Measurements from ENCODE around the gene HSPD1. TPM values are rescaled to one million over a fixed set of nuclear protein-coding genes. Genes with fewer than 3 reads are reported as not detected.
A peak's percentile ranks its signal among the peaks of the same experiment; 100 is the strongest.

HSPD1 gene
- total RNA-seq, 1 donor from 2014 or later = 252 TPM

- Mint-ChIP-seq H3K27ac (no peak overlapping the region), H3K9me3 (no peaks in the 10 kb centered on the region), H3K27me3 (no peaks in the 10 kb centered on the region), H3K36me3 (ENCODE audit: low read depth) (peaks cover 51% of the 10 kb centered on the region), H3K4me3 (no peak overlapping the region), H3K4me1 (peaks cover 24% of the 10 kb centered on the region)
- intact Hi-C loops (cut with micrococcal nuclease) = loop anchor here (5.0 to 10.0 kb wide), 2 partner anchors 577 to 709 kb away; partner anchors contain the start of genes GTF3C3 and PGAP1
- CTCF ChIA-PET = no interaction called here
- ATAC-seq (ENCODE audit: low read depth) = no peak
- POLR2A ChIA-PET = interaction anchor here (0.7 to 7.5 kb wide), 3 partner anchors 11 to 519 kb away, joined by 3 to 173 read pairs (median 5); partner anchors contain the start of genes COQ10B and MOB4
- DNase-seq = no peak
- TF ChIP-seq CTCF (IDR thresholded peaks at IDR 0.05) = no peak
Measured at GRCh38 chr2:197504000-197504399, 4.4 kb upstream of the HSPD1 start.

- peaks cover 37% of the 10 kb centered on the region for H3K4me1 Mint-ChIP-seq
- DNase-seq (no peak), ATAC-seq (ENCODE audit: low read depth) (no peak)
- H3K27me3 Mint-ChIP-seq = no peaks in the 10 kb centered on the region
- POLR2A ChIA-PET = interaction anchor here (7.5 kb wide), 1 partner anchor 12 kb away, joined by 173 read pairs; the partner anchor contains the start of gene MOB4
- H3K27ac Mint-ChIP-seq = peak overlapping the region; percentile 94
- no peaks in the 10 kb centered on the region for H3K9me3 Mint-ChIP-seq
- CTCF ChIA-PET = no interaction called here
- peak overlapping the region; percentile 97 for H3K4me3 Mint-ChIP-seq
- TF ChIP-seq CTCF (IDR thresholded peaks at IDR 0.05) = no peak
- peaks cover 58% of the 10 kb centered on the region for H3K36me3 Mint-ChIP-seq (ENCODE audit: low read depth)
- intact Hi-C loops (cut with micrococcal nuclease) = loop anchor here (5.0 to 10.0 kb wide), 2 partner anchors 575 to 708 kb away; partner anchors contain the start of genes GTF3C3 and PGAP1
Measured at GRCh38 chr2:197502685-197503084, 3.0 kb upstream of the HSPD1 start.

- peaks cover 63% of the 10 kb centered on the region for H3K36me3 Mint-ChIP-seq (ENCODE audit: low read depth)
- CTCF ChIA-PET = no interaction called here
- ATAC-seq (ENCODE audit: low read depth) = no peak
- POLR2A ChIA-PET = interaction anchor here (7.5 kb wide), 1 partner anchor 13 kb away, joined by 173 read pairs; the partner anchor contains the start of gene MOB4
- no peaks in the 10 kb centered on the region for H3K27me3 Mint-ChIP-seq
- H3K4me1 Mint-ChIP-seq = peaks cover 42% of the 10 kb centered on the region
- no peaks in the 10 kb centered on the region for H3K9me3 Mint-ChIP-seq
- peak overlapping the region; percentile 94 for H3K27ac Mint-ChIP-seq
- intact Hi-C loops (cut with micrococcal nuclease) = loop anchor here (5.0 to 10.0 kb wide), 2 partner anchors 575 to 707 kb away; partner anchors contain the start of genes GTF3C3 and PGAP1
- H3K4me3 Mint-ChIP-seq = peak overlapping the region; percentile 97
- DNase-seq = no peak
- no peak for TF ChIP-seq CTCF (IDR thresholded peaks at IDR 0.05)
Measured at GRCh38 chr2:197502201-197502600, 2.6 kb upstream of the HSPD1 start.

- DNase-seq = no peak
- Mint-ChIP-seq H3K4me3 (peak overlapping the region; percentile 97), H3K9me3 (no peaks in the 10 kb centered on the region), H3K4me1 (peaks cover 57% of the 10 kb centered on the region), H3K36me3 (ENCODE audit: low read depth) (peaks cover 75% of the 10 kb centered on the region), H3K27ac (peak overlapping the region; percentile 94), H3K27me3 (no peaks in the 10 kb centered on the region)
- CTCF ChIA-PET = interaction anchor here (1.3 kb wide), 1 partner anchor 7 kb away, joined by 4 read pairs; no protein-coding TSS in a partner anchor
- ATAC-seq (ENCODE audit: low read depth) = peak; percentile 8
- intact Hi-C loops (cut with micrococcal nuclease) = loop anchor here (1.0 to 10.0 kb wide), 7 partner anchors 15 to 1330 kb away; partner anchors contain the start of genes CCDC150, COQ10B, GTF3C3 and PGAP1
- POLR2A ChIA-PET = interaction anchor here (0.7 to 7.5 kb wide), 20 partner anchors 8 to 1849 kb away, joined by 3 to 173 read pairs (median 4); partner anchors contain the start of genes CCDC150, COQ10B, GTF3C3 and MARS2
- TF ChIP-seq CTCF (IDR thresholded peaks at IDR 0.05) = no peak
Measured at GRCh38 chr2:197500503-197501131, 977 bp upstream of the HSPD1 start.

Data from activated B cell treated with CpG ODN at 0.5 μM for 24 hours (primary cell).